B cell (primary cell): ENCODE results near the gene ATP8B2. TPM values are rescaled to one million over a fixed set of nuclear protein-coding genes. Genes with fewer than 3 reads are reported as not detected.
A peak's percentile ranks its signal among the peaks of the same experiment; 100 is the strongest.

Source experiments
- ATAC-seq: fragments of 200-7000 bp; cut with Tn5 transposase; one replicate; pipeline ENCODE4 v1.10.0; 2021; ENCODE audit warnings: low read depth, mild to moderate bottlenecking, moderate number of reproducible peaks, moderate library complexity
- CTCF ChIA-PET: fragments of 350-600 bp; sonication (Branson Sonifier 250); formaldehyde crosslinking; loops from one replicate; lab custom pipeline; 2021; ENCODE audit warnings: antibody characterized with exemption, inconsistent platforms; lab: Charles Lee
- POLR2A ChIA-PET: fragments of 350-600 bp; sonication (Branson Sonifier 250); formaldehyde crosslinking; loops from one replicate; lab custom pipeline; 2021; ENCODE audit warnings: antibody characterized with exemption; lab: Charles Lee
- DNase-seq: peaks from one replicate; pipeline ENCODE4 v3.0.0; 2013
- H2AFZ ChIP-seq: 2 replicates; pipeline ENCODE4 v1.6.1; 2012; ENCODE audit warnings: mild to moderate bottlenecking, low read depth, low read length; ENCODE audit not compliant: insufficient read depth, poor library complexity, severe bottlenecking
- H3K27ac ChIP-seq, 2 donors: 1 replicate in 1 of 2; 2 replicates in 1 of 2; pipeline ENCODE4 v1.5.1; 2012 to 2013; ENCODE audit warnings: low read length in 2 of 2, mild to moderate bottlenecking in 2 of 2, moderate library complexity in 1 of 2
- H3K27me3 ChIP-seq, 4 experiments: fragments of 200-600 bp in 1 of 4; sonication (generic) in 1 of 4; replicated peaks in 1 of 4; 1 replicate in 2 of 4; 2 replicates in 2 of 4; pipeline versions ENCODE4 v1.6.1 to v1.7.0; 2013 to 2016; ENCODE audit warnings: low read length in 3 of 4, mild to moderate bottlenecking in 2 of 4, mixed read lengths in 1 of 4, moderate library complexity in 1 of 4; ENCODE audit not compliant: insufficient read depth in 4 of 4, control insufficient read depth in 3 of 4; ENCODE audit errors: control extremely low read depth in 1 of 4
- H3K36me3 ChIP-seq, 2 experiments: replicated peaks in 1 of 2; 1 replicate in 1 of 2; 2 replicates in 1 of 2; pipeline versions ENCODE4 v1.6.1 to v1.7.1; 2013; ENCODE audit warnings: low read length in 1 of 2; ENCODE audit not compliant: insufficient read depth in 2 of 2, control insufficient read depth in 1 of 2; ENCODE audit errors: control extremely low read depth in 1 of 2, extremely low read depth in 1 of 2
- H3K4me1 ChIP-seq, 2 donors: fragments of 200-600 bp in 1 of 2; sonication (generic) in 1 of 2; 1 replicate in 1 of 2; 2 replicates in 1 of 2; pipeline versions ENCODE4 v1.5.1 to v1.6.1; 2013 to 2017; ENCODE audit warnings: low read length in 2 of 2; ENCODE audit not compliant: control insufficient read depth in 2 of 2, insufficient read depth in 2 of 2
- H3K4me2 ChIP-seq: replicated peaks from 2 replicates; pipeline ENCODE3; 2012; ENCODE audit warnings: mild to moderate bottlenecking, low read depth, low read length; ENCODE audit not compliant: poor library complexity, severe bottlenecking
- H3K4me3 ChIP-seq, 5 experiments: fragments of 200-600 bp in 1 of 5; sonication (generic) in 1 of 5; 1 replicate in 3 of 5; 2 replicates in 2 of 5; pipeline versions ENCODE4 v1.5.1 to v1.7.0; 2011 to 2016; ENCODE audit warnings: low read length in 4 of 5, mild to moderate bottlenecking in 4 of 5, low read depth in 2 of 5, control low read depth in 1 of 5, moderate library complexity in 1 of 5; ENCODE audit not compliant: insufficient read depth in 1 of 5; ENCODE audit errors: control extremely low read depth in 1 of 5, extremely low read depth in 1 of 5
- H3K79me2 ChIP-seq: fragments of 200-600 bp; sonication (generic); one replicate; pipeline ENCODE4 v1.6.0; 2016; ENCODE audit warnings: low read length; ENCODE audit not compliant: control insufficient read depth, insufficient read depth
- H3K9ac ChIP-seq: fragments of 200-600 bp; sonication (generic); 2 replicates; pipeline ENCODE4 v1.6.1; 2017; ENCODE audit warnings: mild to moderate bottlenecking, low read length, moderate library complexity
- H3K9me3 ChIP-seq, 3 donors: one replicate each; pipeline versions ENCODE4 v1.6.1 to v1.7.1; 2013; ENCODE audit warnings: low read length in 2 of 3; ENCODE audit not compliant: control insufficient read depth in 2 of 3, insufficient read depth in 1 of 3; ENCODE audit errors: control extremely low read depth in 1 of 3
- H4K20me1 ChIP-seq: 2 replicates; pipeline ENCODE4 v1.6.0; 2012; ENCODE audit warnings: mild to moderate bottlenecking, low read length; ENCODE audit not compliant: insufficient read depth, control insufficient read depth, poor library complexity, severe bottlenecking
- H3K27ac Mint-ChIP-seq: one replicate; pipeline ENCODE4 v1.8.0; 2021; ENCODE audit warnings: mixed read lengths
- H3K27me3 Mint-ChIP-seq: one replicate; pipeline ENCODE4 v1.8.0; 2021; ENCODE audit warnings: mixed read lengths
- H3K4me1 Mint-ChIP-seq: one replicate; pipeline ENCODE4 v1.8.0; 2021; ENCODE audit warnings: mixed read lengths
- H3K4me3 Mint-ChIP-seq: one replicate; pipeline ENCODE4 v1.8.0; 2021; ENCODE audit warnings: mixed read lengths
- H3K9me3 Mint-ChIP-seq: one replicate; pipeline ENCODE4 v1.8.0; 2022; ENCODE audit warnings: mixed read lengths; ENCODE audit not compliant: insufficient read depth
- EZH2 ChIP-seq: IDR thresholded peaks from 2 replicates; pipeline ENCODE4 v1.6.1; 2012; ENCODE audit warnings: borderline replicate concordance, low read depth, mild to moderate bottlenecking, moderate library complexity, low read length; ENCODE audit not compliant: insufficient read depth, poor library complexity, severe bottlenecking
- WGBS: methylation state at CpG from one replicate; pipeline ENCODE4 v1.1.5; 2013; ENCODE audit warnings: missing lambda C conversion rate; ENCODE audit not compliant: insufficient coverage; 5-methylcytosine and 5-hydroxymethylcytosine counted together
- intact Hi-C: fragments of 100-400 bp; cut with micrococcal nuclease; formaldehyde crosslinking; loops from one replicate; pipeline ENCODE4 v1.10.0; 2022
- polyA plus RNA-seq: library from polyadenylated mRNA; depleted of rRNA; stranded (reverse); fragments of >200 nt; gene quantifications from 2 replicates; pipeline ENCODE4 v1.2.3, GENCODE V29; 2012
- total RNA-seq, 2 donors: library from RNA; stranded (reverse); fragments of 120-200 nt in 1 of 2; gene quantifications; 1 replicate in 1 of 2; 2 replicates in 1 of 2; pipeline versions ENCODE4 v1.2.3 to v1.2.4, GENCODE V29; 2013 to 2022
- TF ChIP-seq, protein P1 (sequence below): fragments of 200-600 bp; IDR thresholded peaks from one replicate; pipeline ENCODE4 v1.8.0; 2022; ENCODE audit warnings: antibody characterized with exemption, mild to moderate bottlenecking

Gene ATP8B2
- total and polyA plus RNA-seq, 2 donors (not counting 1 experiment from before 2014, with no cell fraction given) = 31.1 to 50.2 TPM

DNA sequence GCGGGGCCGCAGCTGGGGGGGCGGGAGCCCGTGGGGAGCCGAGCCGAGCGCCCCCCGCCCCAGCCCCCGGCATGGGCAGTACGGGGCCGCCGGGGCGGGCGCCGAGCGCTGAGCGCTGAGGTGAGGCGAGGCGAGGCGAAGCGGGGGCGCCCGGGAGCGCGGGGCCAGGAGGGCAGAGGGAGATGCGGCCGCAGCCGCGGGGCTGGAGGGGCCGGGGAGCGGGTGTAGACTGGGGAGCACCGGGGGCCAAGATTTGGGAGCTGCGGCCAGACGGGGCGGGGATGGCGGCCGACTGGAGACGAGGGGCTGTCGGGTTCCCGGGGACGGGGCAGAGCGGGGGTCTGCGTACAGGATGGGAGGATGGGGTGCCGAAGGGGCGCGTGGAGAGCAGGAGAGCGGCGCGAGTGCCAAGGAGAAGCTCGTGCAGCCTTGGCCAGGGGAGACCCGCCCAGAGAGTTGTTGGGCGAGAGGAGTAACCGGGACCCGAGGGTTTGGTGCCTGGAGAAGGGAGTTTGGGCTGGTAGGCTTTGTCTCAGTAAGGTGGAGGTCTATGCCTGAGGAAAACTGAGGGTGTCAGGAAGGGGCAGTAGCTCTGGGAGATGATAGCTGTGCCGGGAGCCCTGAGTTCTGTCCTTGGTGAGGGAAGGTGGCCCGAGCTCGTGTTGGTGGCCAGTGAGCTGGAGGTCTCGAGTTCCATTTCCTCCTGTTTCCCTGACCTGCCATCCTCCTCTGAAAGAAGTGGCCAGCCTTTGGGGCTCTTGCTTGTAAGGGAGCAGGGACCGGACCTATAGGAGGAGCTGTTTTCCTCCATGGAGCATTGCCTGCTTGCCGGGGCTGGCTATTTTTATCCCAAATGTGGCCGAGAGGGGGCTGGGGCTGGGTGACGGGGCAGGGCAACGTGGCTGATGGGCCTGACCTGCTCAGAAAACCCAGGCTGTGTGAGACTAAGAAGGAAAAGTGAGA, 539 bp downstream of the ATP8B2 start:
- Histone ChIP-seq H4K20me1 (peaks cover 14% of the 10 kb centered on the region), H3K4me1 (peaks cover 39 to 55% of the 10 kb centered on the region in 2 donors), H3K27me3 (peaks cover 0 to 16% (median 3%) of the 10 kb centered on the region in 4 experiments), H3K27ac (peak overlapping the region; percentile 48 to 67), H2AFZ (peak overlapping the region; percentile 77), H3K36me3 (peaks cover 0 to 3% of the 10 kb centered on the region in 2 experiments), H3K4me3 (peak overlapping the region; percentile 44 to 90 (median 87)), H3K79me2 (no peaks in the 10 kb centered on the region), H3K9me3 (no peaks in the 10 kb centered on the region), H3K4me2 (peak overlapping the region; percentile 92), H3K9ac (peak overlapping the region; percentile 78)
- ATAC-seq = peak; percentile 3
- DNase-seq = peak; percentile 62
- no peak for TF ChIP-seq EZH2
- TF ChIP-seq, protein P1, sequence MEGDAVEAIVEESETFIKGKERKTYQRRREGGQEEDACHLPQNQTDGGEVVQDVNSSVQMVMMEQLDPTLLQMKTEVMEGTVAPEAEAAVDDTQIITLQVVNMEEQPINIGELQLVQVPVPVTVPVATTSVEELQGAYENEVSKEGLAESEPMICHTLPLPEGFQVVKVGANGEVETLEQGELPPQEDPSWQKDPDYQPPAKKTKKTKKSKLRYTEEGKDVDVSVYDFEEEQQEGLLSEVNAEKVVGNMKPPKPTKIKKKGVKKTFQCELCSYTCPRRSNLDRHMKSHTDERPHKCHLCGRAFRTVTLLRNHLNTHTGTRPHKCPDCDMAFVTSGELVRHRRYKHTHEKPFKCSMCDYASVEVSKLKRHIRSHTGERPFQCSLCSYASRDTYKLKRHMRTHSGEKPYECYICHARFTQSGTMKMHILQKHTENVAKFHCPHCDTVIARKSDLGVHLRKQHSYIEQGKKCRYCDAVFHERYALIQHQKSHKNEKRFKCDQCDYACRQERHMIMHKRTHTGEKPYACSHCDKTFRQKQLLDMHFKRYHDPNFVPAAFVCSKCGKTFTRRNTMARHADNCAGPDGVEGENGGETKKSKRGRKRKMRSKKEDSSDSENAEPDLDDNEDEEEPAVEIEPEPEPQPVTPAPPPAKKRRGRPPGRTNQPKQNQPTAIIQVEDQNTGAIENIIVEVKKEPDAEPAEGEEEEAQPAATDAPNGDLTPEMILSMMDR = peak; percentile 31
- CTCF ChIA-PET = interaction anchor here (0.5 to 8.8 kb wide), 4 partner anchors 9 to 667 kb away, joined by 3 to 148 read pairs (median 5); partner anchors contain the start of gene DENND4B
- Mint-ChIP-seq H3K27ac (peak overlapping the region; percentile 89), H3K27me3 (peaks cover 15% of the 10 kb centered on the region), H3K4me1 (peaks cover 51% of the 10 kb centered on the region), H3K4me3 (peak overlapping the region; percentile 93), H3K9me3 (no peaks in the 10 kb centered on the region)
- intact Hi-C loops = loop anchor here (2.0 to 10.0 kb wide), 6 partner anchors 53 to 1956 kb away; partner anchors contain the start of genes HAX1, IL6R, PMVK and SMG5
- WGBS = under 1% methylated on average over 60 of the region's 63 CpGs
- POLR2A ChIA-PET = interaction anchor here (0.6 to 2.1 kb wide), 4 partner anchors 9 to 712 kb away, joined by 3 to 13 read pairs (median 3); partner anchors contain the start of gene SLC39A1
